B cell (primary cell): ENCODE results near the gene PDZD2. TPM values are rescaled to one million over a fixed set of nuclear protein-coding genes. Genes with fewer than 3 reads are reported as not detected.

ENCODE experiments used
- ATAC-seq: fragments of 200-7000 bp; cut with Tn5 transposase; one replicate; pipeline ENCODE4 v1.10.0; 2021; ENCODE audit warnings: low read depth, mild to moderate bottlenecking, moderate number of reproducible peaks, moderate library complexity
- CTCF ChIA-PET: fragments of 350-600 bp; sonication (Branson Sonifier 250); formaldehyde crosslinking; loops from one replicate; lab custom pipeline; 2021; ENCODE audit warnings: antibody characterized with exemption, inconsistent platforms; lab: Charles Lee
- POLR2A ChIA-PET: fragments of 350-600 bp; sonication (Branson Sonifier 250); formaldehyde crosslinking; loops from one replicate; lab custom pipeline; 2021; ENCODE audit warnings: antibody characterized with exemption; lab: Charles Lee
- DNase-seq: peaks from one replicate; pipeline ENCODE4 v3.0.0; 2013
- H2AFZ ChIP-seq: 2 replicates; pipeline ENCODE4 v1.6.1; 2012; ENCODE audit warnings: mild to moderate bottlenecking, low read depth, low read length; ENCODE audit not compliant: insufficient read depth, poor library complexity, severe bottlenecking
- H3K27ac ChIP-seq, 2 donors: 1 replicate in 1 of 2; 2 replicates in 1 of 2; pipeline ENCODE4 v1.5.1; 2012 to 2013; ENCODE audit warnings: low read length in 2 of 2, mild to moderate bottlenecking in 2 of 2, moderate library complexity in 1 of 2
- H3K27me3 ChIP-seq, 4 experiments: fragments of 200-600 bp in 1 of 4; sonication (generic) in 1 of 4; replicated peaks in 1 of 4; 1 replicate in 2 of 4; 2 replicates in 2 of 4; pipeline versions ENCODE4 v1.6.1 to v1.7.0; 2013 to 2016; ENCODE audit warnings: low read length in 3 of 4, mild to moderate bottlenecking in 2 of 4, mixed read lengths in 1 of 4, moderate library complexity in 1 of 4; ENCODE audit not compliant: insufficient read depth in 4 of 4, control insufficient read depth in 3 of 4; ENCODE audit errors: control extremely low read depth in 1 of 4
- H3K36me3 ChIP-seq, 2 experiments: replicated peaks in 1 of 2; 1 replicate in 1 of 2; 2 replicates in 1 of 2; pipeline versions ENCODE4 v1.6.1 to v1.7.1; 2013; ENCODE audit warnings: low read length in 1 of 2; ENCODE audit not compliant: insufficient read depth in 2 of 2, control insufficient read depth in 1 of 2; ENCODE audit errors: control extremely low read depth in 1 of 2, extremely low read depth in 1 of 2
- H3K4me1 ChIP-seq, 2 donors: fragments of 200-600 bp in 1 of 2; sonication (generic) in 1 of 2; 1 replicate in 1 of 2; 2 replicates in 1 of 2; pipeline versions ENCODE4 v1.5.1 to v1.6.1; 2013 to 2017; ENCODE audit warnings: low read length in 2 of 2; ENCODE audit not compliant: control insufficient read depth in 2 of 2, insufficient read depth in 2 of 2
- H3K4me2 ChIP-seq: replicated peaks from 2 replicates; pipeline ENCODE3; 2012; ENCODE audit warnings: mild to moderate bottlenecking, low read depth, low read length; ENCODE audit not compliant: poor library complexity, severe bottlenecking
- H3K4me3 ChIP-seq, 5 experiments: fragments of 200-600 bp in 1 of 5; sonication (generic) in 1 of 5; 1 replicate in 3 of 5; 2 replicates in 2 of 5; pipeline versions ENCODE4 v1.5.1 to v1.7.0; 2011 to 2016; ENCODE audit warnings: low read length in 4 of 5, mild to moderate bottlenecking in 4 of 5, low read depth in 2 of 5, control low read depth in 1 of 5, moderate library complexity in 1 of 5; ENCODE audit not compliant: insufficient read depth in 1 of 5; ENCODE audit errors: control extremely low read depth in 1 of 5, extremely low read depth in 1 of 5
- H3K79me2 ChIP-seq: fragments of 200-600 bp; sonication (generic); one replicate; pipeline ENCODE4 v1.6.0; 2016; ENCODE audit warnings: low read length; ENCODE audit not compliant: control insufficient read depth, insufficient read depth
- H3K9ac ChIP-seq: fragments of 200-600 bp; sonication (generic); 2 replicates; pipeline ENCODE4 v1.6.1; 2017; ENCODE audit warnings: mild to moderate bottlenecking, low read length, moderate library complexity
- H3K9me3 ChIP-seq, 3 donors: one replicate each; pipeline versions ENCODE4 v1.6.1 to v1.7.1; 2013; ENCODE audit warnings: low read length in 2 of 3; ENCODE audit not compliant: control insufficient read depth in 2 of 3, insufficient read depth in 1 of 3; ENCODE audit errors: control extremely low read depth in 1 of 3
- H4K20me1 ChIP-seq: 2 replicates; pipeline ENCODE4 v1.6.0; 2012; ENCODE audit warnings: mild to moderate bottlenecking, low read length; ENCODE audit not compliant: insufficient read depth, control insufficient read depth, poor library complexity, severe bottlenecking
- H3K27ac Mint-ChIP-seq: one replicate; pipeline ENCODE4 v1.8.0; 2021; ENCODE audit warnings: mixed read lengths
- H3K27me3 Mint-ChIP-seq: one replicate; pipeline ENCODE4 v1.8.0; 2021; ENCODE audit warnings: mixed read lengths
- H3K4me1 Mint-ChIP-seq: one replicate; pipeline ENCODE4 v1.8.0; 2021; ENCODE audit warnings: mixed read lengths
- H3K4me3 Mint-ChIP-seq: one replicate; pipeline ENCODE4 v1.8.0; 2021; ENCODE audit warnings: mixed read lengths
- H3K9me3 Mint-ChIP-seq: one replicate; pipeline ENCODE4 v1.8.0; 2022; ENCODE audit warnings: mixed read lengths; ENCODE audit not compliant: insufficient read depth
- CTCF ChIP-seq: fragments of 200-600 bp; IDR thresholded peaks from one replicate; pipeline ENCODE4 v1.8.0; 2022; ENCODE audit warnings: antibody characterized with exemption, mild to moderate bottlenecking
- EZH2 ChIP-seq: IDR thresholded peaks from 2 replicates; pipeline ENCODE4 v1.6.1; 2012; ENCODE audit warnings: borderline replicate concordance, low read depth, mild to moderate bottlenecking, moderate library complexity, low read length; ENCODE audit not compliant: insufficient read depth, poor library complexity, severe bottlenecking
- WGBS: methylation state at CpG from one replicate; pipeline ENCODE4 v1.1.5; 2013; ENCODE audit warnings: missing lambda C conversion rate; ENCODE audit not compliant: insufficient coverage; 5-methylcytosine and 5-hydroxymethylcytosine counted together
- intact Hi-C: fragments of 100-400 bp; cut with micrococcal nuclease; formaldehyde crosslinking; loops from one replicate; pipeline ENCODE4 v1.10.0; 2022
- polyA plus RNA-seq: library from polyadenylated mRNA; depleted of rRNA; stranded (reverse); fragments of >200 nt; gene quantifications from 2 replicates; pipeline ENCODE4 v1.2.3, GENCODE V29; 2012
- total RNA-seq, 2 donors: library from RNA; stranded (reverse); fragments of 120-200 nt in 1 of 2; gene quantifications; 1 replicate in 1 of 2; 2 replicates in 1 of 2; pipeline versions ENCODE4 v1.2.3 to v1.2.4, GENCODE V29; 2013 to 2022

Gene PDZD2
- total and polyA plus RNA-seq, 2 donors (not counting 1 experiment from before 2014, with no cell fraction given), result not detected

GRCh38 chr5:31620026-31620425 lies 18.9 kb upstream of the PDZD2 start:
- intact Hi-C loops, result no loop called here
- Histone ChIP-seq H3K27me3 (peaks cover 0 to 9% (median 0%) of the 10 kb centered on the region in 4 experiments), H3K4me2 (no peak overlapping the region), H3K4me3 (no peak overlapping the region), H2AFZ (no peak overlapping the region), H3K36me3 (no peaks in the 10 kb centered on the region), H3K79me2 (no peaks in the 10 kb centered on the region), H4K20me1 (no peaks in the 10 kb centered on the region), H3K9ac (no peak overlapping the region), H3K4me1 (no peaks in the 10 kb centered on the region), H3K27ac (no peak overlapping the region), H3K9me3 (peaks cover 0 to 3% (median 0%) of the 10 kb centered on the region in 3 donors)
- DNase-seq, result no peak
- Mint-ChIP-seq H3K4me3 (no peak overlapping the region), H3K27ac (no peak overlapping the region), H3K4me1 (no peaks in the 10 kb centered on the region), H3K9me3 (no peaks in the 10 kb centered on the region), H3K27me3 (peaks cover 28% of the 10 kb centered on the region)
- 92% methylated on average over 4 of the region's 4 CpGs for WGBS
- CTCF ChIA-PET, result interaction anchor here (0.8 kb wide), 1 partner anchor 471 kb away, joined by 3 read pairs; no protein-coding TSS in a partner anchor
- ATAC-seq, result no peak
- TF ChIP-seq EZH2, result no peak
- no peak for TF ChIP-seq CTCF
- POLR2A ChIA-PET, result no interaction called here

GRCh38 chr5:31623249-31623648 lies 15.7 kb upstream of the PDZD2 start:
- Mint-ChIP-seq H3K4me1 (no peaks in the 10 kb centered on the region), H3K4me3 (no peak overlapping the region), H3K9me3 (no peaks in the 10 kb centered on the region), H3K27ac (no peak overlapping the region), H3K27me3 (peaks cover 25% of the 10 kb centered on the region)
- Histone ChIP-seq H3K4me3 (no peak overlapping the region), H3K9ac (no peak overlapping the region), H3K27ac (no peak overlapping the region), H2AFZ (no peak overlapping the region), H3K36me3 (no peaks in the 10 kb centered on the region), H3K4me1 (no peaks in the 10 kb centered on the region), H3K9me3 (no peaks in the 10 kb centered on the region), H3K27me3 (peaks cover 0 to 7% (median 0%) of the 10 kb centered on the region in 4 experiments), H3K4me2 (no peak overlapping the region), H3K79me2 (no peaks in the 10 kb centered on the region), H4K20me1 (no peaks in the 10 kb centered on the region)
- CTCF ChIA-PET, result no interaction called here
- TF ChIP-seq CTCF (no peak), EZH2 (no peak)
- intact Hi-C loops, result no loop called here
- 75% methylated on average over 2 of the region's 4 CpGs for WGBS
- no peak for ATAC-seq
- POLR2A ChIA-PET, result no interaction called here
- DNase-seq, result no peak
